ENCODE results near the gene PDE3A. TPM values are rescaled to one million over a fixed set of nuclear protein-coding genes. Genes with fewer than 3 reads are reported as not detected.

Gene PDE3A
- total and polyA plus RNA-seq, 2 of the 4 experiments (the other 2 are of a cell fraction), result 0.09 to 0.18 TPM

GRCh38 chr12:20627001-20627588 lies 258.8 kb downstream of the PDE3A start:
- Histone ChIP-seq H3K4me3 (ENCODE audit: insufficient read depth, low read depth, low read length) (no peak overlapping the region), H3K23ac (ENCODE audit: low read depth, low read length) (no peak overlapping the region), H3K9me1 (ENCODE audit: insufficient read depth, low read length) (no peaks in the 10 kb centered on the region), H2AK9ac (replicated peaks; ENCODE audit: low read depth, low read length, poor library complexity) (no peak overlapping the region), H3K36me3 (ENCODE audit: control insufficient read depth, insufficient read depth, low read length) (no peaks in the 10 kb centered on the region), H4K8ac (ENCODE audit: low read depth in 2 of 2, low read length in 2 of 2) (no peak overlapping the region), H2BK5ac (ENCODE audit: low read depth, low read length, poor library complexity, severe bottlenecking) (no peak overlapping the region), H3K4ac (ENCODE audit: low read depth, low read length) (no peak overlapping the region), H3K27me3 (ENCODE audit: control insufficient read depth, insufficient read depth, low read length) (no peaks in the 10 kb centered on the region), H4K5ac (ENCODE audit: low read depth, low read length) (no peak overlapping the region), H2BK120ac (ENCODE audit: low read depth, low read length) (no peak overlapping the region), H2BK15ac (ENCODE audit: low read depth, low read length) (no peak overlapping the region), H3K9ac (ENCODE audit: low read depth, low read length) (no peak overlapping the region), H3K9me3 (ENCODE audit: control insufficient read depth, insufficient read depth, low read length) (no peaks in the 10 kb centered on the region), H2BK20ac (ENCODE audit: low read depth, low read length) (no peak overlapping the region), H2AFZ (replicated peaks; ENCODE audit: low read length, poor library complexity) (no peak overlapping the region), H3K4me1 (ENCODE audit: control insufficient read depth, insufficient read depth, low read length) (no peaks in the 10 kb centered on the region; the same call in 1 of the 2 replicates), H3K79me1 (ENCODE audit: low read depth in 1 of 2, low read length in 2 of 2) (no peaks in the 10 kb centered on the region), H3K14ac (replicated peaks; ENCODE audit: low read depth, low read length) (no peak overlapping the region), H3K27ac (ENCODE audit: insufficient read depth, low read length) (no peak overlapping the region), H3K18ac (ENCODE audit: low read depth, low read length) (no peak overlapping the region; the same call in 1 of the 2 replicates), H3K4me2 (ENCODE audit: low read depth, low read length) (no peak overlapping the region), H2AK5ac (ENCODE audit: low read depth, low read length) (no peak overlapping the region), H3K56ac (ENCODE audit: extremely low read depth, insufficient read depth, low read length) (no peak overlapping the region), H4K91ac (ENCODE audit: insufficient read depth, low read depth, low read length) (no peak overlapping the region), H4K20me1 (ENCODE audit: insufficient read depth, low read length) (no peaks in the 10 kb centered on the region)
- ATAC-seq (ENCODE audit: low read depth) (no peak), DNase-seq (no peak)
- POLR2A ChIA-PET (ENCODE audit: unreplicated experiment), result no interaction called here
- CTCF ChIA-PET, result no interaction called here
- no TSS peak for BruUV-seq (replicated peaks)
- intact Hi-C loops (cut with micrococcal nuclease), result no loop called here
- no CpG with 5 or more reads among the region's 1 CpG for WGBS, 2 experiments (ENCODE audit: extremely low coverage in 2 of 2, insufficient read length in 1 of 2)
- in situ Hi-C loops (cut with MboI; ENCODE audit: low sequenced_read_pairs), result loop anchor here (10.0 to 25.0 kb wide), 2 partner anchors 712 to 810 kb away; partner anchors contain the start of gene PYROXD1
- TF ChIP-seq SMC3 (IDR thresholded peaks at IDR 0.05; ENCODE audit: low read depth, low read length) (no peak), RFX5 (IDR thresholded peaks at IDR 0.05; ENCODE audit: low read depth, low read length) (no peak), RAD21 (IDR thresholded peaks at IDR 0.05; ENCODE audit: low read length) (no peak), CEBPB (IDR thresholded peaks at IDR 0.05; ENCODE audit: low read depth, low read length) (no peak), BHLHE40 (IDR thresholded peaks at IDR 0.05; ENCODE audit: low read depth, low read length) (no peak), POLR2A (IDR thresholded peaks at IDR 0.05; ENCODE audit: low read depth, low read length) (no peak), NFE2L2 (IDR thresholded peaks at IDR 0.05; ENCODE audit: low read depth, low read length) (no peak), CHD1 (IDR thresholded peaks at IDR 0.05; ENCODE audit: low read depth, low read length) (no peak), FOS (IDR thresholded peaks at IDR 0.05; ENCODE audit: low read depth, low read length) (no peak), MAZ (IDR thresholded peaks at IDR 0.05; ENCODE audit: borderline replicate concordance, low read depth, low read length) (no peak), MXI1 (IDR thresholded peaks at IDR 0.05; ENCODE audit: borderline replicate concordance, low read depth, low read length) (no peak), USF2 (IDR thresholded peaks at IDR 0.05; ENCODE audit: low read depth, low read length) (no peak), RCOR1 (IDR thresholded peaks at IDR 0.05; ENCODE audit: insufficient replicate concordance, low read length) (no peak), MAFK (IDR thresholded peaks at IDR 0.05; ENCODE audit: low read depth, low read length) (no peak)
- TF ChIP-seq, protein P1, sequence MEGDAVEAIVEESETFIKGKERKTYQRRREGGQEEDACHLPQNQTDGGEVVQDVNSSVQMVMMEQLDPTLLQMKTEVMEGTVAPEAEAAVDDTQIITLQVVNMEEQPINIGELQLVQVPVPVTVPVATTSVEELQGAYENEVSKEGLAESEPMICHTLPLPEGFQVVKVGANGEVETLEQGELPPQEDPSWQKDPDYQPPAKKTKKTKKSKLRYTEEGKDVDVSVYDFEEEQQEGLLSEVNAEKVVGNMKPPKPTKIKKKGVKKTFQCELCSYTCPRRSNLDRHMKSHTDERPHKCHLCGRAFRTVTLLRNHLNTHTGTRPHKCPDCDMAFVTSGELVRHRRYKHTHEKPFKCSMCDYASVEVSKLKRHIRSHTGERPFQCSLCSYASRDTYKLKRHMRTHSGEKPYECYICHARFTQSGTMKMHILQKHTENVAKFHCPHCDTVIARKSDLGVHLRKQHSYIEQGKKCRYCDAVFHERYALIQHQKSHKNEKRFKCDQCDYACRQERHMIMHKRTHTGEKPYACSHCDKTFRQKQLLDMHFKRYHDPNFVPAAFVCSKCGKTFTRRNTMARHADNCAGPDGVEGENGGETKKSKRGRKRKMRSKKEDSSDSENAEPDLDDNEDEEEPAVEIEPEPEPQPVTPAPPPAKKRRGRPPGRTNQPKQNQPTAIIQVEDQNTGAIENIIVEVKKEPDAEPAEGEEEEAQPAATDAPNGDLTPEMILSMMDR (conservative IDR thresholded peaks at IDR 0.05; ENCODE audit: low read depth, low read length), result no peak
- TF ChIP-seq, protein P2, sequence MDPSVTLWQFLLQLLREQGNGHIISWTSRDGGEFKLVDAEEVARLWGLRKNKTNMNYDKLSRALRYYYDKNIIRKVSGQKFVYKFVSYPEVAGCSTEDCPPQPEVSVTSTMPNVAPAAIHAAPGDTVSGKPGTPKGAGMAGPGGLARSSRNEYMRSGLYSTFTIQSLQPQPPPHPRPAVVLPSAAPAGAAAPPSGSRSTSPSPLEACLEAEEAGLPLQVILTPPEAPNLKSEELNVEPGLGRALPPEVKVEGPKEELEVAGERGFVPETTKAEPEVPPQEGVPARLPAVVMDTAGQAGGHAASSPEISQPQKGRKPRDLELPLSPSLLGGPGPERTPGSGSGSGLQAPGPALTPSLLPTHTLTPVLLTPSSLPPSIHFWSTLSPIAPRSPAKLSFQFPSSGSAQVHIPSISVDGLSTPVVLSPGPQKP (IDR thresholded peaks at IDR 0.05; ENCODE audit: borderline replicate concordance, low read depth, low read length), result no peak
- dilution Hi-C loops (cut with HindIII; ENCODE audit: low sequenced_read_pairs, unreplicated experiment), result no loop called here

Data from IMR-90 (cell line).